Globus pallidus (tissue), 1 donor: ENCODE data around the gene TSPAN31.

Experiments
- DNase-seq: peaks from one replicate; pipeline ENCODE4 v3.0.0-alpha.2; 2015; ENCODE audit warnings: low spot score

The TSPAN31 gene

DNA sequence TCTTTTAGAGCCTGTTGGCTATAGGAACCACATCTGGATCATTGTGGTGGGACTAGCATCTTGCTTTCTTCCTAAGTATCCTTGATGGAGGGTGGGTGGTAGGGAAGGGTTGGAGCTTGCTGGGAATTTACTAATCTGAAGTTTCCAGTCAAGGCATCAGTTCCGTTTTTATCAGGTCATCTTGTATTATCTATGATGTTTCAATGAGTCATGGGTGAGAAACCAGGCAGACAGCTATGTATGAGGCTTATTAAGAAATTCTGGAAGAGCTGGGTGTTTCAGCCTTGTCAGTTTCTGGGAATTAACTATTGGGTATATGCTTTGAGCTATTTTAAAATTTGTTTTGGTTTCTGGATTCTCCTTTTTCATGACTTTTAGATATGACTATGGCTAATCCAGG is 49.1 kb downstream of the TSPAN31 start:
- no peak for DNase-seq

DNA sequence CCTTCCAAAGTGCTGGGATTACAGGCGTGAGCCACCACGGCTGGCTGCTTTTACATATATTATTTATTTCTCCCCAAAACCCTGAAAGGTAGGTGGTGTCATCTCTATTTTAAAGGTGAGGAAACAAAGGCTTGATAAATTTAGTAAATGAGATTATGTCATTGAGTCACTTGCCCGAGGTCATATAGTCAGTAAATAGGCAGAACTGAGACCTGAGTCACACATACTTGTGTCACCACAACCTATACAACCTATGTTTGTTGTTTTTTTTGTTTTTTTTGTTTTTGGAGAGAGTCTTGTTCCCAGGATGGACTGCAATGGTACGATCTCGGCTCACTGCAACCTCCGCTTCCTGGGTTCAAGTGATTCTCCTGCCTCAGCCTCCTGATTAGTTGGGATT is 50.5 kb downstream of the TSPAN31 start:
- no peak for DNase-seq

DNA sequence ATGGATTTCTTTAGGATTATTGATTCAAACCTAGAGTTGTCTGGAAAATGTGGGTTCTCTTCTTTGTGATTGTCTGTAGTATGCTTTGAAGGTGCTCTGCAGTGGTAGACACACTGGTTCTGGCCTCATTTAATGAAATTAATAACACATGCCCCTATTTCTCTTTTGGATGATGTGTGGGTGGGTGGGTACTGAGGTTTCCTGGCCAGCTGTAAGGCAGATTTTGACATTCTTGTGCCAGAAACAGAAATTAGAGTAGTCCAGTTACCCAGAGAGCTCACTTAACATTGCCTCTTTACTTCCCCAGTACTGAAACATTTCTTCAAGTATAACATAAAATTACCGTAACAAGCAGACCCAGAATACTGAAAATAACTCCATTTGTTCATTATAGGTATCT is 52.2 kb downstream of the TSPAN31 start:
- DNase-seq: no peak

DNA sequence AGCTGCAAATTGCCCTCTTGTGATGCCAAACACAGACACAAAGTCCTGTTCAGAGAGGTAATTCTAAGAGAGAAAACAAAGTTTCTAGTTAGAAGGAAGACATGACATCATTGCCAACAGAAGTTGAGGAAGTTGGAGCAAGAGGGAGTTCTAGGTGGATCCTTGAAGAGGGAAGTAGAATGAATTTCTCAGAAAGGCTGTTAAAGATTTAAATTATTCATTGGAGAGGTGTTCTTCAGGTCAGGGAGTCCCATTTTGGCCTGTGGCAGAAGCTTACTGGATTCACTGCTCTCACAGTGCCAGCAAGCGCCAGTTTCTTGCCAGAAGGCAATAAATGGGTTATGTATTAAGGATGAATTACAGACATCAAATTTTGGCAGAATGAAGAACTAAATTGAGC is 53.1 kb downstream of the TSPAN31 start:
- no peak for DNase-seq
